ENCODE data around the gene POLR1E.

GRCh38 chr9:37523916-37524315, 38.2 kb downstream of the POLR1E start:
- TF ChIP-seq CTCF (IDR thresholded peaks at IDR 0.05) (no peak), POLR2A (IDR thresholded peaks at IDR 0.05) (no peak)
